Activated naive CD8-positive, alpha-beta T cell treated with anti-CD3 and anti-CD28 coated beads, Interleukin-2, amount 50 U/mL, for 16 hours (primary cell): ENCODE results near the gene ZNRF1.

ENCODE experiments used
- DNase-seq: peaks from one replicate; pipeline ENCODE4 v3.0.0-alpha.2; 2020; ENCODE audit warnings: low read depth, low spot score

Gene ZNRF1

DNA sequence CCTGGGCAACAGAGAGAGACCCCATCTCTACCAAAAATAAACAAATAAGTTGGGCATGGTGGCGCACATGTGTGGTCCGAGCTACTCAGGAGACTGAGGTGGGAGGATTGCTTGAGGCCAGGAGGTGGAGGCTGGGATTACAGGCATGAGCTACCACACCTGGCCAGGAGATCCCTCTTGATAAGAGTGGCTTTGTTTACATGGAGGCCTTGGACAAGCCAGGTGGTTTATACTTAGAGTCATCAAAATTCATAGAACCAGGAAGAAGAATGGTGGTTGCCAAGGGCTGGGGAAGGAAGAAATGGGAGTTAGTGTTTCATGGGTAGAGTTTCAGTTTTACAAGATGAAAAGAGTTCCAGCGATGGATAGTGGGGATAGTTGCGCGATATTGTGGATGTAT lies 140.7 kb downstream of the ZNRF1 start:
- DNase-seq, result no peak

DNA sequence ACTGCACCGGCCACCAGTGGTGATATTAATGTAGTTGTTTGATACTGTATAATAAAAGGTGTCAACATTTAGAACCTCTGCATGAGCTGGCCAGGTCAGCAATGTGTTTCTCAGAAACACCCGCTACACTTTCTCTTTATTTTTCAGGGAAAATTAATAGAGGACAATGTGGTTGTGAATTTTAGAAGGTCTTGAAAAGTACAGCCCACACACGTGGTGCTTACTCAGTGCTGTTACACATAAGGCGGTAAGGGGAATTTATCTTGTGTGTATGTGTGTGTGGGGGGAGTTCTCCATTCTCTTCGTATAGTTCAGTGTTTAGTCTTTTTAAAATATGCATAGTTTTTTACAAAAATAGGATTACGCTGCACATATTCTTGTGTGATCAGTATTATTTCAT lies 145.1 kb downstream of the ZNRF1 start:
- DNase-seq, result no peak

DNA sequence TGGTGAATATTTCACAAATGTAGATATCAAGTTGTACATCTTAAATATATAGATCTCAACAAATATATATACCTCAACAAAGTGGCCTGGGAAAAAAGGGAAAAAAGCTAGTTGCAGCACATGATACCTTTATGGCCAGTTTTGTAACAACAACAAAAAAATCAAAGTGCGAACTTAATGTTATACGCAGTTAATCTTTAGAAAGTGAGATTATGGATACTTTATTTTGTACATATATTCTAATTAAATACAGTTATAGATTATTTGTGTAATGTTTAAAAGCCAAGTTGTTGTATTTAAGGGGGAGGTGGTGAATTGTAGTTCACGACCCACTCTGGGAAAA lies 149.1 kb downstream of the ZNRF1 start:
- DNase-seq, result no peak

DNA sequence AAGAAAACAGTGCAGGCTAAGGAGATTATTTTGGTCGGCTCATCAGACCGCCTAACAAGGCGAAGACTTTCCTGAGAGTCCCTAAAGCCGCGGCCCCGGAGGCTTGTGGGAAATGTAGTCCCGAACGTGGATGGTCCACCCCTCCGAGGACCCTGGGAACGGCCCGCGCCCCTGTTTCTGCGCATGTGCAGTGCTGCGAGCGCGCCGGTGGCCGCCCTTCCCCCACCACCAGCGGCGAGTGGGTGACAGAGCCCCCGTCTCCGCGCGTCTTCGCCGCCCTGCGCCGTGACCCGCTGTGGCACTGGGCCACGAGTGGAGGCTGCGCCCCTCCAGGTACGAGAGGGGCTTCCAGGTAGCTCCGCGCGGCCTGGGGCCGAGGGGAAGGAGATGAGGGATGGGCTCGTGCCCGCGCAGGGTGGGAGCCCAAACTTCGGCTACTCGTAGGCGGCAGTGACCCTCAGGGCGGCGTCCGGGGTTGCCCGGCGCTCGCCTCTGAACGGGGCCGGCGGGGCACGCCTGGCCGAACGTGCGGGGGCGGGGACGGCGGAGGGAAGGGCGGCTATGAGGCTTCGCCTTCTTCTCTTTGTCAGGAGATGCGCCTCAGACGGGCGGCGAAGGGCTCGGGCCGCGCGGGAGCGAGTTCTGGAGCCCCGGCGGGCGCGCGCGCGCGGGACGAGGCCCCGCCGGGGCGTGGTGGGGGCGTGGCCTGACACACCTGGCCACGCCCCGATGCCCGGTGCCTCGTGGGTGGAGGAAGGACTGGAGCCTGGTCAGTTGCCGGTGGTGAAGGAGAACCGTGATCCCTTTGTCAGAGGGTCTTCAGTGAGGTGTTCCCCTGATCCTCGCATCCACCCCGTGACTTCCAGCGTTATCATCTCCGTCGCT lies 149.7 kb downstream of the ZNRF1 start, which contains the start of gene ZFP1:
Gene ZFP1 (plus strand): TSS at position 214 of the 885 bp plus-strand sequence. CDS start 4,428 bp downstream, outside the sequence.
- DNase-seq, result peak; percentile 84

DNA sequence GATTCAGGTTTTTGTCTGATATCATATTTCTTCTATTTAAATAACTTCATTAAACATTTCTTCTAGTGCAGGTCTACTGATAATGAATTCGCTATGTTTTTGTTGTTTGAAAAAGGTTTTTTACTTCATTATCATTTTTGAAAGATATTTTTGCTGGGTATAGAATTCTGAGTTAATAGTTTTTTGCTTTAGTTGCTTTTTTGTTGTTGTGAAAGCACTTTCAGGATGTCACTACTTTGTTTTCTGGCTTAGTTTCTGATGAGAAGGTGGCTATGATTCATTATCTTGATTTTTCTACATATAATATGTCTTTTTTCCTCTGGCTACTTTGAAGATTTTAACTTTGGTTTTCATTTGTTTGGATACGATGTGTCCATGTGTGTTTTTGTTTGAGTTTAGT lies 153.0 kb downstream of the ZNRF1 start:
- DNase-seq, result no peak

DNA sequence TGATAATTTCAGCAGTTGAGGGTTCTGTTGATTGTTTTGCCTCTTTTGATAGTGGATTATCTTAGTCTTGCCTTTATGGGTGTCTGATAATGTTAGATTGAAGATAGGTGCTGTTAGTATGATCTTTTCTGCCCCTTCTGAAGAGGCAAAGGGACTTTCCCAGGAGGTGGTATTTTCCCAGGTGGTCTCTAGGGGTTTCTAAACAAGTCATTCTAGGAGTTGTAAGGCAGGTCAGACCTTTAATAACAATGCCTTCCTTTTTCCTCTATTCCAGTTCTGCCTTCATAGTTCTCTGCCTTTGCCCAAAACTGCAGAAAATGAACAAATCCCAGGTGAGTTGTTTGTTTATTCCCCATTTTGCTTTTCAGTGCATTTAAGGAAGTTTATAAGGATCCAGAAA lies 153.8 kb downstream of the ZNRF1 start:
- no peak for DNase-seq

DNA sequence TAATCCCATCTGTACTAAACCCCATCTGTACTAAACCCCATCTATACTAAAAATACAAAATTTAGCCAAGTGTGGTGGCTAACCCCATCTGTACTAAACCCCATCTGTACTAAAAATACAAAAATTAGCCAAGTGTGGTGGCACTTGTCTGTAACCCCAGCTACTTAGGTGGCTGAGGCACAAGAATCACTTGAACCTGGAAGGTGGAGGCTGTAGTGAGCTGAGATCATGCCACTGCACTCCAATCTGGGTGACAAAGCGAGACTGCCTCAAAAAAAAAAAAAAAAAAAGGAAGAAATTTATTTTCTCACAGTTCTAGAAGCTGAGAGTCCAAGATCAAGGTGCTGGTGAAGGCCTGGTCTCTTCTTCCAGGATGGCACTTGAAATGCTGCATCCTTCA lies 161.6 kb downstream of the ZNRF1 start:
- DNase-seq, result no peak
